HG02884 (cell line): ENCODE measurements around the gene SLC7A4.

Experiments used
- ATAC-seq: cut with Tn5 transposase; IDR thresholded peaks from one replicate; pipeline ENCODE4 v1.9.1; 2021; ENCODE audit warnings: mild to moderate bottlenecking, moderate library complexity; ENCODE audit not compliant: unreplicated experiment

Gene SLC7A4

GRCh38 chr22:20989323-20990138 lies 42.8 kb downstream of the SLC7A4 start:
- no peak for ATAC-seq

- ATAC-seq, result no peak
These were observed 43.6 kb downstream of the SLC7A4 start for GRCh38 chr22:20988573-20989322.

DNA sequence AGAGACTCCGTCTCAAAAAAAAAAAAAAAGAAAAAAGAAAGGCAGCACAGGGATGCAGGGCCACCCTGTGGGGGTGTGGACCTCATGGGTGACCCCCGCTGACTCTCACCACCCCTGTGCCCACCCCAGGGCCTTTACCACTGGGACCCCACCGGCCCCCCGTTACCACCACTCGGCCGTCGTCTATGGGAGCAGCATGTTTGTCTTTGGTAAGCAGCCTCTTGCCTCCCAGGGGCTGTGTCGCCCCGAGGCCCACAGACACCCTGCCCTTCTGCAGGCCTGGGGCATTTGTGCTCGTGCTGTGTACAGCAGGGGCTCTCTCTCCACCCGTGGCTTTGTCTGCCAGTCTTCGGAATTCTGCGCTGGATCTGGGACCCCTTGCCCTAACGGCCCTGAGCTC lies 45.0 kb downstream of the SLC7A4 start:
- no peak for ATAC-seq

- ATAC-seq, result no peak
These were observed 46.0 kb downstream of the SLC7A4 start for GRCh38 chr22:20986365-20986764.

- no peak for ATAC-seq
These were observed 46.6 kb downstream of the SLC7A4 start for GRCh38 chr22:20985720-20986119.

GRCh38 chr22:20983081-20983771 lies 49.1 kb downstream of the SLC7A4 start:
- no peak for ATAC-seq

DNA sequence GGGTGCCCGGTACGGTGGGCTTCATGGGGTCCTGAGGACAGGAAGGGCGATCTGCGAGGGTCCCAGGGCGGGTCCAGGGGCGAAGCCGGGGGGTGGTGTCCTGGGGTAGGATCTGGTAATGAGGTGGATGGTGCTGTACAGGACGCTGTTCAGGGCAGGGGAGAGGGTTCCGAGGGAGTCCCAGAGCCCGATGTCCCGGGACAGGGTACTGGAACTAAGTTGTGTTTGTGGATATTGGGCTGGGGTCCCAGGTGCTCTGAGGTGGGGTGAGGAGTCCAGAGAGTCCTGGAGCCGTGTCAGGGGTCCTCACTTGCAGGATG lies 49.8 kb downstream of the SLC7A4 start:
- no peak for ATAC-seq

GRCh38 chr22:20981787-20982562 lies 50.4 kb downstream of the SLC7A4 start, which contains the start of gene LZTR1:
Gene LZTR1 (plus strand): TSS chr22:20982297. CDS start chr22:20982372, 75 bp downstream.
- peak; percentile 70 for ATAC-seq

DNA sequence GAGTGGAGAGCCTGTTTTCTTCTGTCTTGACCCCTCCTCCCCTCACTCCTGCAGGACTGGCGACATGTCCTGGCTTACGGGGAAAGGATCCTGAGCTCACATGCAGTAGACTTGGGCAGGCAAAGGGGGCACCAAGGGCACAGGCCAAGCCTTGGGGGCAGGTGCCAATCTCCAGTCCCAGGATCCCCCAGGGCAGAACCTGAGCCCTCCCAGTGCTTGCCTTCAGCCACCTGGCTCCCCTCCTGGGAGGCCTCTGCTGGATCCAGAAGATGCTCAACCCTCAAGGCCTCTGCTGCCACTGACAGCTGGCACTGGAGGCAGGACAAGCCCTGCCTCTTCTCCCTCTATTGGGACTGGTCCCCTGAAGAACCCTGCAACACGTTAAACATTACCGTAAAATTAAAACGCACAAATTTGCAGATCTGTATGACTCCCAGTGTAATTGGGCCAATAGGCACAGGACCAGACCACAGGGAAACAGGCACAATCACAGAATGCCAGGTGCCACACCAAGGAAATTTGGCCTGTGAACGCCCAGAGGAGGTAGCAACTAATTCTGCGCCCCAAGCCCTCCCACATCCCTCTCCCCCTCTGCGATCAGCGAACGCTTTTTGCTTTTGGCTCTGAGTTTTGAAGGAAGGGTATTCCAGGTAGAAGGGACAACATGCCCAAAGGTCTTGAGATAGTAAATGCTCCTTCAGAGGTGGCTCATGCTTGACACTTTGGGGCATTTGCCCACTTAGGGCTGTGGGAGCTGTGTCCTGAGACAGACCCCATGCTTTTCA lies 51.2 kb downstream of the SLC7A4 start:
- no peak for ATAC-seq

- ATAC-seq, result no peak
These were observed 51.8 kb downstream of the SLC7A4 start for GRCh38 chr22:20980523-20980922.

GRCh38 chr22:20979940-20980453 lies 52.4 kb downstream of the SLC7A4 start:
- no peak for ATAC-seq

GRCh38 chr22:20979243-20979809 lies 53.0 kb downstream of the SLC7A4 start:
- no peak for ATAC-seq
